ENCODE results near the gene TYW5.
"Not testable (repeated sequence)": the region's sequence is repeated elsewhere in the genome, so short reads cannot be mapped to it uniquely, and the experiment has no call there.

The TYW5 gene

GRCh38 chr2:199912553-199913114 lies 42.7 kb downstream of the TYW5 start:
- DNase-seq = not testable (repeated sequence)

DNA sequence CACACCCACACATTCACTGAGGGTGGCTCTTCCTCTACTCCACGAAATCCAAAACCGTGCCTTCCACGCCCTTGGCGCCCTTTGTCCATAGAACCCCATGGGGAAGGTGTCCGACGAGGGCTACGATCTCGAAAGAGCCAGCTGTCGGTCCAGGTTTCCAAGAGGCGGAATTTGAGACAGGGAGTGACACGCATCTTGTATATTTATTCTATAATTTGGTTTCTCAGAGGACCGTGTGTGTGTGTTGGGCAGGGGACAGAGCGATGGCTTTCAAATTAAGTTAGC lies 43.5 kb downstream of the TYW5 start:
- no peak for DNase-seq

DNA sequence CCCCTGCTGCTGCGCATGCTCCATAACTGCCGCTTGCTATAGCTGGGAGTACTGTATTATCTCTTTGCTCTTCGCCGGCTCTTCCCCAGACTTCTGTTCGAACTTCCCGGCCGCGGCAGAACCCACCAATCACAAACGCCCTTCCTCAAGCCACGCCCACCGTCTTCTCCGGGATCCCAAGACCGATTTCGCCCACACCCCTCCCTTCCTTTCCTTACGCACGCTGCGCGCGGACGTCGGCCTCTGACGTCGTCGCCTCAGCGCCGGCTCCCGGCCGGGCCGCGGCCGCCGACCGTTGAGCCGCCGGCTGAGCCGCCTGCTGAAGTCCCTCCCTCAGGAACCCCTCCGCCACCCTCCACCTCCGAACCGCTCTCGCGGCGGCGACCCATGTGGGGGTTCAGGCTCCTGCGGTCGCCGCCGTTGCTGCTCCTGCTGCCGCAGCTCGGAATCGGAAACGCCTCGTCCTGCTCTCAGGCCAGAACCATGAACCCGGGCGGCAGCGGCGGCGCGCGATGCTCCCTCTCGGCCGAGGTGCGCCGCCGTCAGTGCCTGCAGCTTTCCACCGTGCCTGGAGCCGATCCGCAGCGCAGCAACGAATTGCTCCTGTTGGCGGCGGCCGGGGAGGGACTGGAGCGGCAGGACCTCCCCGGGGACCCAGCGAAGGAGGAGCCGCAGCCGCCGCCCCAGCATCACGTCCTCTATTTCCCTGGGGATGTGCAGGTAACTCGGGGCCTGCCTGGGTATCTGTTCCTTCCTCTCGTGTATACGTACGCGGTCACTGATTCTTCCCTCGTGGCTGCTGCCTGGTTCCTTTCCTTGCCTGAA lies 44.0 kb downstream of the TYW5 start, which contains the start of gene C2orf69:
C2orf69 (plus strand) TSS at position 242 of the 825 bp plus-strand sequence; CDS start at position 388, 146 bp downstream.
- peak; percentile 66 to 78 (median 71) for DNase-seq

DNA sequence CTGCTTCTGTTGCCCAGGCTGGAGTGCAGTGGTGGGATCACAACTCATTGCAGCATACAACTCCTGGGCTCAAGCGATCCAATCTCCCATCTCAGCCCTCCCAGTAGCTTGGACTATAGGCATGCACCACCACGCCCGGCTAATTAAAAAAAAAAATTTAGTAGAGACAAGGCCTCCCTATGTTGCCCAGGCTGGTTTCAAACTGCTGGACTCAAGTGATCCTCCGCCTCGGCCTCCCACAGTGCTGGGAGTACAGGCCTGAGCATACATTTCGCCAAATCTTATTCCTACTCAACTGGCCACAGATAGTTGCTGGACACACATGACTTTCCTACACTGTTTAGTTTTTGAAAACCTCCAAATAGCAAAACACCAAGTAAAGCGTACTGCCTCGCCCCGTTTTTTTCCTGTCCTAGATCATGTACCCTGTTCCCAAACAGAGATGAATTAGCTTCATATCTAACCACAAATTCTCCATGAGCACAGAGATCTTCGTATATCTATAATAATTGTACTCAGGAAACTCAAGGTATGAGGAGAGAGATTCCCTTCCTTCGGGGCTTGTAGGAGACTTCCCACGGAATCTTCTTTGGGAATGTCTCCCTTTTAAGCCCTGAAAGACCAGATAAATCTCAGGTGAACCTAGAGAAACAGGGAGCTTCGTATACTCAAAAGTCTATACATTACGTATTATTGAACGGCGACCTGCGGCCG lies 44.8 kb downstream of the TYW5 start:
- DNase-seq = no peak

- no peak for DNase-seq
Observed at GRCh38 chr2:199907008-199907714, 48.1 kb downstream of the TYW5 start.

DNA sequence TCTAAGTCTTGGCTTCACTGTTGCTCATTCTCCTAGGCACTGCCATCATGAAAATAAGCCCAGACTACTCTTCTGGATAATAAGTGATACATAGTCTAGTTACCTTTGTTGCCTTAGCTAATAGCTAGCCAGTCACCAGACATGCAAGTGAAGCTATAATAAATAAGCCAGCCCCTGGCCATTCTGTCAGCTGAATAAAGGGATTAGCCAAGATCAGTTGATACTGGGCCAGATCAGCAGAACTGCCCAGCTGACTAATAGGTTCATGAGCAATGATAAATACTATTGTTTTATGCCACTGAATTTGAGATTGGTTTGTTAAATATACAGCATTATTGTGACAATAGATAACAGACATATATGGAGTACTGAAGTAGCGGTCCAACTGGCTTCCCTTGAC lies 52.2 kb downstream of the TYW5 start:
- no peak for DNase-seq

GRCh38 chr2:199902486-199903110 lies 52.7 kb downstream of the TYW5 start:
- no peak for DNase-seq

GRCh38 chr2:199901942-199902341 lies 53.3 kb downstream of the TYW5 start:
- DNase-seq = no peak

- no peak for DNase-seq
Observed at GRCh38 chr2:199896617-199897016, 58.7 kb downstream of the TYW5 start.

DNA sequence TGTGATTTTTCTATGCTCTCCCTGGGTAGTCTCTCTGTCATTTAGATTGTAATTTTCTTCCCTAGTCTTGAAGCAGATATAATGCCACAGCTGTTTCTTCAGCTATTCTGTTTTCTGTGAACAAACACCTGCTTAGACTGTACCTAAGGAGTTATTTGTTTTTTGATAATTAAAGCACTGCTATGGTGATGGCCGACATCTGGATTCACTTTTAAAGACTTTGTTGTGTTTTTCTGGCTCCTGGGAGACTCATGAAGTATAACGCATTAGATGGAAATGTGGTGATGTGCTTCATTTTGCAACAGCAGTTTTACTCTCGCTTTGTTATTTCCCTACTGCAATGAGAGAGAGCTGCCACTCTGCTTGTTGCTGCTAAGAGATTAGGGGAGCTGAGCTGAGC lies 59.9 kb downstream of the TYW5 start:
- no peak for DNase-seq

GRCh38 chr2:199883474-199884212 lies 71.6 kb downstream of the TYW5 start:
- no peak for DNase-seq

DNA sequence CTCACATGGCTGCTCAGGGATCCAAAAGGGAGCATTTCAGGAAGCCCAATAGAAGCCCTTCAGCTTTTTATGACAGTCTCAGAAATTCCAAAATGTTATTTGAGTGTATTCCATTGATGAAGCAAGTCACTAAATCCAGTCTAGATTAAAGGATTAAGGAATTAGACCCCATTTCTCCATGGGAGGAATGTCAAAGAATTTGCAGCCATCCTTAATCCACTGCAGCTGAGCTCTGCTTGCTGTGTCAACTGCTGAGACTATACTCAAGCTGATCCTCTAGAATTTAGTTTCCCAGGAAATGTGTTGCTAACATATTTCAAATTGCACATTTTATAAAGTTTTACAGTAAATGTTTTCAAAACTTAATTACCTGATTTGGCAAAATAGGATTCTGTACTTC lies 72.6 kb downstream of the TYW5 start:
- DNase-seq = no peak
